ENCODE data around the gene ORAI2. TPM values are rescaled to one million over a fixed set of nuclear protein-coding genes. Genes with fewer than 3 reads are reported as not detected.

ORAI2 gene
- total RNA-seq, 2 experiments from 2014 or later, result 149 to 230 TPM

- H3K27ac ChIP-seq (ENCODE audit: low read depth, low read length, poor library complexity, severe bottlenecking), result no peak overlapping the region
- H3K79me2 ChIP-seq (ENCODE audit: insufficient read depth, low read depth, low read length), result peaks cover 15% of the 10 kb centered on the region; the same call in 1 of the 2 replicates
- H3K9me3 ChIP-seq (ENCODE audit: low read length), result no peaks in the 10 kb centered on the region
- H3K36me3 ChIP-seq (ENCODE audit: insufficient read depth, low read length), result peaks cover 61% of the 10 kb centered on the region
- ChIA-PET CTCF (ENCODE audit: unreplicated experiment) (interaction anchor here (0.8 to 1.5 kb wide), 2 partner anchors 14 to 36 kb away, joined by 3 to 7 read pairs; no protein-coding TSS in a partner anchor), POLR2A (interaction anchor here (0.6 to 9.7 kb wide), 8 partner anchors 8 to 52 kb away, joined by 3 to 66 read pairs (median 4); partner anchors contain the start of gene ORAI2)
- H3K4me3 ChIP-seq (ENCODE audit: low read depth, low read length, poor library complexity, severe bottlenecking), result no peak overlapping the region
- H2AFZ ChIP-seq (ENCODE audit: low read length), result no peak overlapping the region
- no peaks in the 10 kb centered on the region for H4K20me1 ChIP-seq (ENCODE audit: insufficient read depth, low read length)
- no peaks in the 10 kb centered on the region for H3K9me2 ChIP-seq (ENCODE audit: insufficient read depth, low read length)
- DNase-seq (ENCODE audit: low spot score), result no peak
- H3K4me2 ChIP-seq (ENCODE audit: low read length), result no peak overlapping the region
- TF ChIP-seq CTCF (conservative IDR thresholded peaks at IDR 0.05; ENCODE audit: low read length), result no peak
- TF ChIP-seq EZH2phosphoT487 (IDR thresholded peaks at IDR 0.05; ENCODE audit: borderline replicate concordance, low read depth, low read length), result no peak
- intact Hi-C loops (cut with micrococcal nuclease; ENCODE audit: unreplicated experiment), result loop anchor here (10.0 kb wide), 1 partner anchor 644 kb away; no protein-coding TSS in a partner anchor
- H3K4me1 ChIP-seq (ENCODE audit: insufficient read depth, low read length, poor library complexity, severe bottlenecking), result peaks cover 58% of the 10 kb centered on the region
- BruUV-seq (replicated peaks), result no TSS peak
Measured at GRCh38 chr7:102449136-102449535, 15.8 kb downstream of the ORAI2 start.

GRCh38 chr7:102450242-102450641, 16.9 kb downstream of the ORAI2 start:
- H2AFZ ChIP-seq (ENCODE audit: low read length), result no peak overlapping the region
- TF ChIP-seq EZH2phosphoT487 (IDR thresholded peaks at IDR 0.05; ENCODE audit: borderline replicate concordance, low read depth, low read length), result no peak
- peak; percentile 81 for TF ChIP-seq CTCF (conservative IDR thresholded peaks at IDR 0.05; ENCODE audit: low read length)
- H3K4me1 ChIP-seq (ENCODE audit: insufficient read depth, low read length, poor library complexity, severe bottlenecking), result peaks cover 47% of the 10 kb centered on the region
- H3K9me2 ChIP-seq (ENCODE audit: insufficient read depth, low read length), result no peaks in the 10 kb centered on the region
- H3K36me3 ChIP-seq (ENCODE audit: insufficient read depth, low read length), result peaks cover 59% of the 10 kb centered on the region
- H3K4me3 ChIP-seq (ENCODE audit: low read depth, low read length, poor library complexity, severe bottlenecking), result no peak overlapping the region
- BruUV-seq (replicated peaks), result no TSS peak
- POLR2A ChIA-PET, result interaction anchor here (0.8 to 1.7 kb wide), 7 partner anchors 9 to 54 kb away, joined by 3 to 5 read pairs (median 4); no protein-coding TSS in a partner anchor
- no peaks in the 10 kb centered on the region for H4K20me1 ChIP-seq (ENCODE audit: insufficient read depth, low read length)
- peak overlapping the region; percentile 44 for H3K4me2 ChIP-seq (ENCODE audit: low read length)
- CTCF ChIA-PET (ENCODE audit: unreplicated experiment), result interaction anchor here (0.8 to 1.5 kb wide), 4 partner anchors 16 to 45 kb away, joined by 3 to 11 read pairs (median 6); no protein-coding TSS in a partner anchor
- H3K79me2 ChIP-seq (ENCODE audit: insufficient read depth, low read depth, low read length), result peaks cover 15% of the 10 kb centered on the region; the same call in 1 of the 2 replicates
- peak; percentile 74 for DNase-seq (ENCODE audit: low spot score)
- H3K27ac ChIP-seq (ENCODE audit: low read depth, low read length, poor library complexity, severe bottlenecking), result peak overlapping the region; percentile 64
- no peaks in the 10 kb centered on the region for H3K9me3 ChIP-seq (ENCODE audit: low read length)
- intact Hi-C loops (cut with micrococcal nuclease; ENCODE audit: unreplicated experiment), result loop anchor here (1.0 to 2.0 kb wide), 3 partner anchors 38 to 171 kb away; no protein-coding TSS in a partner anchor

All from OCI-LY7 (cell line).